GM18861 (cell line): ENCODE results near the gene OSCAR.

Experiments used
- ATAC-seq: cut with Tn5 transposase; IDR thresholded peaks from one replicate; pipeline ENCODE4 v1.9.1; 2021; ENCODE audit not compliant: unreplicated experiment

OSCAR gene

GRCh38 chr19:54095136-54095858, 5.3 kb downstream of the OSCAR start:
- ATAC-seq = no peak

DNA sequence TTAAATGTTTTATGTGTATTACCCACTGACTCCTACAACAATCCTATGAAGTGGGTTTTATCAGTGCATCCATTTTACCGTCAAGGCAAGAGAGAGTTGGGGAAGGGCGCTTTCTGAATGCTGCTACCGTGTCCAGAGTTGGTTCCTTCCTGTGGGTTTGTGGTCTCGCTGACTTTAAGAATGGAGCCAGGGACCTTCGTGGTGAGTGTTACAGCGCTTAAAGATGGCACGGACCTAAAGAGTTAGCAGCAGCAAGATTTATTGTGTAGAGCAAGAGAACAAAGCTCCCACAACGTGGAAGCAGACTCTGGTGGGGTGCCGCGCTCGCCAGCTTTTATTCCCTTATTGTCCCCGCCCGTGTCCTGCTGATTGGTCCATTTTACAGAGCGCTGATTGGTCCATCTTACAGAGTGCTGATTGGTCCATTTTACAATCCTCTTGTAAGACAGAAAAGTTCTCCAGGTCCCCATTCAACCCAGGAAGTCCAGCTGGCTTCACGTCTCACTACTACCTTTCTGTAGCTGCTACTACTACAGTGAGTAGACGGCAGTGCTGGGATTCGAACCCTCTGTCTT, 6.1 kb downstream of the OSCAR start:
- no peak for ATAC-seq

- no peak for ATAC-seq
Measured at GRCh38 chr19:54084410-54084809, 16.2 kb downstream of the OSCAR start.

DNA sequence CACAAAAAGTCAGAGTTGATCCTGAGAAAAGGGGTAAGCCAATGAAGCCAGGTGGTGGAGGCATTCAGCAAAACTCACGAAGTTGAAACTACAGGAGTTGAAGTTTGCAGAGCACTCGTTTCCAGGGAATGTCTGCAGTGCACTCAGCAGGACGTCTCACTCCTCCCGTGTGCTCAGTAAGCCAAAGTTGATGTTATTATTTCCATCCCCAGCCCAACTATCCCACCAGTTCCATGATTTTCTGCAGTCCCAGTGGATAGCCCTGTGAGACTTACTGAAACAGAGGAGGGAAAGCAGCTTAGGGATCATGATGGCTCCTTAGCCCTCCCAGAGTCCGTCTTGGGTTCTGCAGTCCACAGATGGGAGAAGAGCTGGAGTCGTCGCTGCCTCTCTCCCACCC, 19.6 kb downstream of the OSCAR start, which contains the start of gene TARM1:
TSS of gene TARM1 (minus strand) at position 334 of the 400 bp plus-strand sequence. CDS start at position 309, 25 bp downstream.
- ATAC-seq = no peak

- ATAC-seq = no peak
Measured at GRCh38 chr19:54077334-54077733, 23.3 kb downstream of the OSCAR start.

- ATAC-seq = no peak
Measured at GRCh38 chr19:54074851-54075250, 25.8 kb downstream of the OSCAR start.

DNA sequence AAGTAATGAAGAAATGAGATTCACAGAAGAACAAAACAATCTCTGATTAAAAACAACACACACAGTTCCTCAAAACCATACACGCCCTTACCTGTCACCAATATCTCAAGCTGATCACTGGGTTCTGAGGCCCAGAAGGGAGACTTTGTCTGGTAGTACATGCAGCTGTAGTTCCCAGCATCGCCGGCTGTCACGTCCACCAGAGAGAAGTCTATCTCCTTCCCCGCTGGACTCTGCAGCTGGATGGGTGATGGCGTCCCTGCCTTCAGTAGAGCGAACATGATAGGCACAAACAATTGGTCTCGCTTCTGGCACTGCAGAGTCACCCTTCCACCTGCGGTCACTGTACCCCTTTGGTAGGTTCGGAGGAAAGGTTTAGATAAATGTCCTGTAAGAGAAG, 26.8 kb downstream of the OSCAR start:
- no peak for ATAC-seq

GRCh38 chr19:54069470-54069869, 31.1 kb downstream of the OSCAR start:
- no peak for ATAC-seq

DNA sequence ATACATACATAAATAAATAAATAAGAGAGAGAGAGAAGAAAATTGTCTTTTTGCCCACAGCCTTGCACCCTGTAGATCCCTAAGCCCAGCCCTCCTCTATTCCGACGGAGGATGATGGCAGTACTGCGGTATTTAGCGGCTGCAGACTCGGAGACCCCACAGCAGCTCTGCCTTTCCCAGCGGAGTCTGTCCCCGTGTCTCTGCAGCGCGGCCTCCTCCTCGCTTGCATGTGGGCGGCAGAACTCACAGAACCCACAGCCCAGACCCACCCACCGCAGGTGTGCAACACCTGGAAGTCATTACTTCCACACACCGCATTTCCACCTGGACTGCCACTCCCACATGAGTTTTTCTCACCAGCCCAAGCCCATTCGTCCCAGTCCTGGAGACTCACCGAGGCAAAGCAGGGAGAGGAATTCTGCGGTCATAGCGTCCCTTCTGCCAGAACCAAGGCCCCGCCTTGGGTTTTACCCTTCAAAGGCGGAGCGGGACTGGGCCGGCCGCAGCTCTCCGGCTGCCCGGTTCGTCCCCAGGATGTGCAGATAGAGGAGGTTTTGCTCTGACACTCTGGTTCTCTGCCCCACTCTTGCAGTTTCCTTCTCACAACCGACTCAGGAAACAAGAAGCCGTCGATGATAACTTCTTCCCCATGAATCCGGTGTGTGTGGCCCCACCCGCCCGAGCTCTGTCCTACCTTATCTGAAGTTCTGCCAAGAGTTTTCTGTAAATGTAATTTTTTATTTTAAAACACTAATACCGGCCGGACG, 37.1 kb downstream of the OSCAR start, which contains the start of gene VSTM1:
TSS of gene VSTM1 (minus strand) at position 548 of the 767 bp plus-strand sequence. CDS start at position 428, 120 bp downstream.
- ATAC-seq = no peak

DNA sequence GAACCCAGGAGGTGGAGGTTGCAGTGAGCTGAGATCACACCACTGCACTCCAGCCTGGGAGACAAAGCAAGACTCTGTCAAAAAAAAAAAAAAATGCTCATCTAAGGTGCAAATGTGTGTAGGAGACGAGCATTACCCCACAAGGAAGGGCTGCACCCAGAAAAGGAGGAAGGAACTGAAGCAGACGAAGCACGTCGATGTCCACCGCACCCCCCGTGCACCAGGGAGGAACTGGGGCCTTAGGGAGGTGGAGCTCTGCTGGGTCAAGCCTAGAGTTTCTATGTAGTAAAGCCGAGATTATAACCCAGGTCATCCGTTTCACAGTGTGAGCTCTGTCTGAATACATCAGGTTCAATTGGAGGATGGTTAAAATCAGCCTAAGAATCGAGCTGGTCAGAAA, 38.0 kb downstream of the OSCAR start:
- ATAC-seq = no peak

- no peak for ATAC-seq
Measured at GRCh38 chr19:54047616-54048015, 53.0 kb downstream of the OSCAR start.

- no peak for ATAC-seq
Measured at GRCh38 chr19:54045771-54046170, 54.8 kb downstream of the OSCAR start.
